HL-60 (cell line): ENCODE results near the gene PGM5.

Experiments used
- DNase-seq, 2 experiments: peaks; one replicate each; pipeline ENCODE4 v3.0.0-alpha.2; 2010 to 2020; ENCODE audit warnings: low read depth in 1 of 2, low spot score in 1 of 2
- H3K27ac ChIP-seq: fragments of 250-450 bp; sonication (Bioruptor Pico); replicated peaks from 2 replicates; pipeline ENCODE4 v1.5.1; 2020; ENCODE audit warnings: mild to moderate bottlenecking, moderate library complexity
- H3K27me3 ChIP-seq: fragments of 250-450 bp; sonication (Bioruptor Pico); 2 replicates; pipeline ENCODE4 v1.5.1; 2021; ENCODE audit warnings: mild to moderate bottlenecking, moderate library complexity; ENCODE audit not compliant: insufficient read depth, poor library complexity, severe bottlenecking
- H3K4me3 ChIP-seq: replicated peaks from 2 replicates; pipeline ENCODE4 v1.5.1; 2011; ENCODE audit warnings: mild to moderate bottlenecking, control low read depth, low read length; ENCODE audit not compliant: insufficient read depth
- GABPA ChIP-seq: IDR thresholded peaks from 2 replicates; pipeline ENCODE4 v1.6.1; 2012; ENCODE audit warnings: low read depth
- POLR2AphosphoS5 ChIP-seq: IDR thresholded peaks from 2 replicates; pipeline ENCODE4 v1.6.1; 2012; ENCODE audit warnings: low read depth
- SPI1 ChIP-seq: IDR thresholded peaks from 2 replicates; pipeline ENCODE4 v1.6.1; 2012; ENCODE audit warnings: low read depth, mild to moderate bottlenecking, borderline replicate concordance
- TF ChIP-seq, protein P1 (sequence below): IDR thresholded peaks from one replicate; pipeline ENCODE4 v1.5.1; 2011; ENCODE audit warnings: low read length, control low read depth, inconsistent platforms; ENCODE audit not compliant: insufficient read depth
- TF ChIP-seq, protein P2 (sequence below): IDR thresholded peaks from 2 replicates; pipeline ENCODE4 v1.6.1; 2012; ENCODE audit warnings: low read depth; ENCODE audit not compliant: insufficient replicate concordance

PGM5 gene

DNA sequence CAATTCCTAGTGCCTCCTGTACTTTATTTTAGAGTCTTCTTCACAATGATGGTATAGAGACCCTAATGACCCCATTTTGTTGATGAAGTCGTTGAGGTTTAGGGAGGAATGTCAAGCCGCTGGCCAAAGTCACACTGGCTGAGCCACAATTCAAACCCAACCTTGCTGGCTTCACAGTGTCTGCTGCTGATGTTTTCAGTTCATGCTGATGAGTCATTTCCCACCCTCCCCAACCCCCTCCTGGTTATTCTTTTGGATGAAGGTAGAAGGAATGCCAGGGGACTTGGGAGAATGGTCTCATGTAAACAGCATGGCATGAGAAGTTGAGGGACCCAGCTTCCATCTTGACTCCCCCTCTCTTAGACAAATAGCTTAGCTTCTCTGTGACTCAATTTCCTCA lies 115.7 kb downstream of the PGM5 start:
- no peaks in the 10 kb centered on the region for H3K27me3 ChIP-seq
- no peak for DNase-seq
- no peak overlapping the region for H3K4me3 ChIP-seq
- H3K27ac ChIP-seq: no peak overlapping the region
- TF ChIP-seq GABPA: no peak
- TF ChIP-seq POLR2AphosphoS5: no peak
- TF ChIP-seq SPI1: no peak

DNA sequence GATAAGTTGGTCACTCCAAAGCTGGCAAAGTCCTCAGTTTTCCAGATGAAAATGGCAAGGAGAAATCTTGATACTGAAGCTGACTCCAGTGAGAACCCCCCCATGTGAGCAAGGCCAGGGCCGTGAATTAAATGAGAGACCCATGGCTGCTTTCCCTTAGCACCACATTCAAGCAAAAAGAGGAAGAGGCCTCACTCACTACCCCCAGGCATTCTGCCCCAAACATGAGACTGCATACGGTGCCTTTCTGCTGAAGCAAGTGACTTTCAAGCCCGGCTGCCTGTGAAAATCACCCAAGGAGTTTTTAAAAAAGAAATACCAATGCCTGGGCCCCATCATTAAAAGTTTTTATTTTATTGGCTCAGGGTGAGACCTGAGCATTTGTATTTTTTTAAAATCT lies 117.4 kb downstream of the PGM5 start:
- peak in 1 of 2 experiments; percentile 73 for DNase-seq
- Histone ChIP-seq H3K4me3 (no peak overlapping the region), H3K27ac (no peak overlapping the region), H3K27me3 (no peaks in the 10 kb centered on the region)
- no peak for TF ChIP-seq GABPA
- peak; percentile 96 for TF ChIP-seq SPI1

DNA sequence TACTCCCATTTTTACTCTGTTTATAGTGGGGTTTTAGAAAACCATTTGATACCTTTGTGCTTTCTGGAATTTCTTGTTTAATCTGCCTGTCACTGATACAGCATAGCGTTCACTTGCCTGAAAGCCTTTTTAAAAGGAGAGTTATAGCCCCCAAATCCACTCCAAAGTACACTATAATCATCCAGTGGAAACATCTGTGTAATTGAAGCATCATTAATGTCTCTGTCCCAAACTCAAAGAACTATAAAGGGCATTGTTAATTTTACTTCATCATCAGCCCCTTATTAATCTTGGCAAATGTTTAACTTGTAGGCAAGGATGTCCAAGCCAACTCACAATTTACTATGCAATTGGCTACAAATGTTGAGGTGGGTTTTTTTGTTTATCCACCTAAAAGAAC lies 120.0 kb downstream of the PGM5 start:
- no peak overlapping the region for H3K27ac ChIP-seq
- no peak for TF ChIP-seq SPI1
- no peak for TF ChIP-seq GABPA
- TF ChIP-seq, protein P1, sequence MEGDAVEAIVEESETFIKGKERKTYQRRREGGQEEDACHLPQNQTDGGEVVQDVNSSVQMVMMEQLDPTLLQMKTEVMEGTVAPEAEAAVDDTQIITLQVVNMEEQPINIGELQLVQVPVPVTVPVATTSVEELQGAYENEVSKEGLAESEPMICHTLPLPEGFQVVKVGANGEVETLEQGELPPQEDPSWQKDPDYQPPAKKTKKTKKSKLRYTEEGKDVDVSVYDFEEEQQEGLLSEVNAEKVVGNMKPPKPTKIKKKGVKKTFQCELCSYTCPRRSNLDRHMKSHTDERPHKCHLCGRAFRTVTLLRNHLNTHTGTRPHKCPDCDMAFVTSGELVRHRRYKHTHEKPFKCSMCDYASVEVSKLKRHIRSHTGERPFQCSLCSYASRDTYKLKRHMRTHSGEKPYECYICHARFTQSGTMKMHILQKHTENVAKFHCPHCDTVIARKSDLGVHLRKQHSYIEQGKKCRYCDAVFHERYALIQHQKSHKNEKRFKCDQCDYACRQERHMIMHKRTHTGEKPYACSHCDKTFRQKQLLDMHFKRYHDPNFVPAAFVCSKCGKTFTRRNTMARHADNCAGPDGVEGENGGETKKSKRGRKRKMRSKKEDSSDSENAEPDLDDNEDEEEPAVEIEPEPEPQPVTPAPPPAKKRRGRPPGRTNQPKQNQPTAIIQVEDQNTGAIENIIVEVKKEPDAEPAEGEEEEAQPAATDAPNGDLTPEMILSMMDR: no peak
- no peak for TF ChIP-seq POLR2AphosphoS5
- TF ChIP-seq, protein P2, sequence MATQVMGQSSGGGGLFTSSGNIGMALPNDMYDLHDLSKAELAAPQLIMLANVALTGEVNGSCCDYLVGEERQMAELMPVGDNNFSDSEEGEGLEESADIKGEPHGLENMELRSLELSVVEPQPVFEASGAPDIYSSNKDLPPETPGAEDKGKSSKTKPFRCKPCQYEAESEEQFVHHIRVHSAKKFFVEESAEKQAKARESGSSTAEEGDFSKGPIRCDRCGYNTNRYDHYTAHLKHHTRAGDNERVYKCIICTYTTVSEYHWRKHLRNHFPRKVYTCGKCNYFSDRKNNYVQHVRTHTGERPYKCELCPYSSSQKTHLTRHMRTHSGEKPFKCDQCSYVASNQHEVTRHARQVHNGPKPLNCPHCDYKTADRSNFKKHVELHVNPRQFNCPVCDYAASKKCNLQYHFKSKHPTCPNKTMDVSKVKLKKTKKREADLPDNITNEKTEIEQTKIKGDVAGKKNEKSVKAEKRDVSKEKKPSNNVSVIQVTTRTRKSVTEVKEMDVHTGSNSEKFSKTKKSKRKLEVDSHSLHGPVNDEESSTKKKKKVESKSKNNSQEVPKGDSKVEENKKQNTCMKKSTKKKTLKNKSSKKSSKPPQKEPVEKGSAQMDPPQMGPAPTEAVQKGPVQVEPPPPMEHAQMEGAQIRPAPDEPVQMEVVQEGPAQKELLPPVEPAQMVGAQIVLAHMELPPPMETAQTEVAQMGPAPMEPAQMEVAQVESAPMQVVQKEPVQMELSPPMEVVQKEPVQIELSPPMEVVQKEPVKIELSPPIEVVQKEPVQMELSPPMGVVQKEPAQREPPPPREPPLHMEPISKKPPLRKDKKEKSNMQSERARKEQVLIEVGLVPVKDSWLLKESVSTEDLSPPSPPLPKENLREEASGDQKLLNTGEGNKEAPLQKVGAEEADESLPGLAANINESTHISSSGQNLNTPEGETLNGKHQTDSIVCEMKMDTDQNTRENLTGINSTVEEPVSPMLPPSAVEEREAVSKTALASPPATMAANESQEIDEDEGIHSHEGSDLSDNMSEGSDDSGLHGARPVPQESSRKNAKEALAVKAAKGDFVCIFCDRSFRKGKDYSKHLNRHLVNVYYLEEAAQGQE: no peak
- DNase-seq: no peak
- H3K27me3 ChIP-seq: no peaks in the 10 kb centered on the region
- H3K4me3 ChIP-seq: no peak overlapping the region

DNA sequence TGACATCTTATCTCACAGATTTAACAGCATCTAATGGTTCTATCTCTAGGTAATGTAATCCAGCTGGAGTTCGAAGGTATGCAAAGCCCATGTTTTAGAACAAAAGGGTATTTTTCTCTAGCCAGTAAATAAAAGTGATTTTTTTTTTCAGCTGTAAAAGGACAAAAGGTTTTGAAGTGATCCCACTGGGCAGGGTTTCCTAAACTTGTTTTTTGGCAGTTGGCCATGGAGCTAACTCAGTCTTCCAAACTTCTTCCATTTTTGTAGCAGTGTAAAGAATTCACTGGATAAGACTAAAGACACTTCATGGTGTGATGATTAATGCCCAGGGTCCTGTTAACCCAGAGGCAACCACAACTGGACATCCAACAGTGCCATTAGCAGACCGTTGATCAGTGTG lies 120.4 kb downstream of the PGM5 start:
- H3K4me3 ChIP-seq: no peak overlapping the region
- H3K27ac ChIP-seq: no peak overlapping the region
- no peak for DNase-seq
- TF ChIP-seq SPI1 (no peak), POLR2AphosphoS5 (no peak)
- H3K27me3 ChIP-seq: no peaks in the 10 kb centered on the region

DNA sequence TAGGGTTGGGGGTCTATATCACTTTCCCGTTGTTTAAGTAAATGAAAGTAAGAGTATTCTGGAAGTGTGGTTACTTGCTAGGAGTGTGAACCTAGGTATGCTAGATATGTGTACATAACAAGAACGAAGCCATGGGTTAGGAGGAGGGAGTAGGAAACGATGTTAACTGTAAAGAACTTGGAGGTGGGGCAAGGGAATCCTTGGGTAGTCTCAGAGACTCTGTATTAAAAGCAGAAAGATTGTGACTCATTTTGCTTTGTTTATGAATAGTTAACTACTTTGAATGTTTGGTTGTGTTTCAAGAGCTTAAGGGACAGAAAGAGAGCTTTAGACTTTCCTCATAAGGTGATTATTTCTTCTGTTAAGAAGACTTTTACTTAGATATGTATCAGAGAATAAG lies 124.4 kb downstream of the PGM5 start:
- no peak for DNase-seq
- TF ChIP-seq GABPA (no peak), POLR2AphosphoS5 (no peak), SPI1 (no peak)
- TF ChIP-seq, protein P2: no peak
- TF ChIP-seq, protein P1: no peak
- no peak overlapping the region for H3K27ac ChIP-seq
- H3K4me3 ChIP-seq: no peak overlapping the region
- no peaks in the 10 kb centered on the region for H3K27me3 ChIP-seq
